KMS-11 (cell line): ENCODE measurements around the gene HSBP1L1.

ENCODE experiments used
- H2AFZ ChIP-seq: fragments of 200-600 bp; sonication (generic); 2 replicates; pipeline ENCODE4 v1.6.1; 2016; ENCODE audit warnings: antibody characterized with exemption, mixed run types, low read depth
- H3K27ac ChIP-seq: fragments of 200-600 bp; sonication (generic); 2 replicates; pipeline ENCODE4 v1.6.1; 2016; ENCODE audit warnings: mild to moderate bottlenecking, mixed run types
- H3K27me3 ChIP-seq: fragments of 200-600 bp; sonication (generic); 2 replicates; pipeline ENCODE4 v1.6.1; 2017; ENCODE audit warnings: mild to moderate bottlenecking, low read depth, mixed run types, moderate library complexity; ENCODE audit not compliant: insufficient read depth
- H3K36me3 ChIP-seq: fragments of 200-600 bp; sonication (generic); 2 replicates; pipeline ENCODE4 v1.6.1; 2017; ENCODE audit warnings: mild to moderate bottlenecking, mixed run types; ENCODE audit not compliant: insufficient read depth
- H3K4me1 ChIP-seq: fragments of 200-600 bp; sonication (generic); 2 replicates; pipeline ENCODE4 v1.6.1; 2016; ENCODE audit warnings: mild to moderate bottlenecking, low read depth, mixed run types; ENCODE audit not compliant: poor library complexity, severe bottlenecking
- H3K4me2 ChIP-seq: fragments of 200-600 bp; sonication (generic); 2 replicates; pipeline ENCODE4 v1.7.0; 2016; ENCODE audit warnings: mild to moderate bottlenecking, mixed run types
- H3K4me3 ChIP-seq: fragments of 200-600 bp; sonication (generic); IDR thresholded peaks from 2 replicates; pipeline ENCODE4 v1.6.1; 2017; ENCODE audit warnings: low read depth, low read length, mixed read lengths; ENCODE audit not compliant: insufficient read depth
- H3K79me2 ChIP-seq: fragments of 200-600 bp; sonication (generic); 2 replicates; pipeline ENCODE4 v1.6.1; 2016; ENCODE audit warnings: low read depth, mixed run types; ENCODE audit not compliant: insufficient read depth
- H3K9ac ChIP-seq: fragments of 200-600 bp; sonication (generic); 2 replicates; pipeline ENCODE4 v1.6.1; 2016; ENCODE audit warnings: mild to moderate bottlenecking, mixed run types
- H4K20me1 ChIP-seq: fragments of 200-600 bp; sonication (generic); 2 replicates; pipeline ENCODE4 v1.6.1; 2016; ENCODE audit warnings: mild to moderate bottlenecking, mixed run types; ENCODE audit not compliant: insufficient read depth
- CTCF ChIP-seq: fragments of 200-600 bp; sonication (generic); conservative IDR thresholded peaks from 2 replicates; pipeline ENCODE4 v1.6.1; 2017; ENCODE audit warnings: low read depth, mild to moderate bottlenecking, antibody characterized with exemption, low read length, moderate library complexity, mixed read lengths

Gene HSBP1L1

DNA sequence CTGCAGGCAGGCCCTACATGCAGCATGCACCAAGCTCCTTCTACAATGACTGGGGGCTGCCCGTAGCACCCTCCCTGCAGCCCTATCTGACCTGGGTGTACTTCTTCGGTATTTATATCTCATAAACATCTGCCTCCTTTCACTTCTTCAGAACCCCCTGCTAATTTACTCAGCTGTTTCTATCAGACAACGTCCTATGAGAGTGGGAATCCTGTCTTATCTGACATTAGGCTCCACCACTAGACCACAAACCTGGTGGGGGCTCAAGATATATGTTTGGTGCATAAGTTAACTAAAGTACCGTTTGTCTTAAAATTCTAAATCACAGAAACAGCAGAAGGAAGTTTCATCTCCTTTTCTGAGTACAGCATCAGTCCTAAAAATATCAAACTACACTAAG, 10.6 kb downstream of the HSBP1L1 start:
- Histone ChIP-seq H3K4me1 (no peaks in the 10 kb centered on the region), H3K36me3 (peaks cover 15% of the 10 kb centered on the region; the same call in 1 of the 2 replicates), H3K27ac (no peak overlapping the region), H2AFZ (no peak overlapping the region), H3K4me3 (no peak overlapping the region), H3K79me2 (peaks cover 74% of the 10 kb centered on the region), H4K20me1 (peaks cover 17% of the 10 kb centered on the region; the same call in 1 of the 2 replicates), H3K9ac (no peak overlapping the region), H3K4me2 (no peak overlapping the region), H3K27me3 (no peaks in the 10 kb centered on the region)
- TF ChIP-seq CTCF: no peak

DNA sequence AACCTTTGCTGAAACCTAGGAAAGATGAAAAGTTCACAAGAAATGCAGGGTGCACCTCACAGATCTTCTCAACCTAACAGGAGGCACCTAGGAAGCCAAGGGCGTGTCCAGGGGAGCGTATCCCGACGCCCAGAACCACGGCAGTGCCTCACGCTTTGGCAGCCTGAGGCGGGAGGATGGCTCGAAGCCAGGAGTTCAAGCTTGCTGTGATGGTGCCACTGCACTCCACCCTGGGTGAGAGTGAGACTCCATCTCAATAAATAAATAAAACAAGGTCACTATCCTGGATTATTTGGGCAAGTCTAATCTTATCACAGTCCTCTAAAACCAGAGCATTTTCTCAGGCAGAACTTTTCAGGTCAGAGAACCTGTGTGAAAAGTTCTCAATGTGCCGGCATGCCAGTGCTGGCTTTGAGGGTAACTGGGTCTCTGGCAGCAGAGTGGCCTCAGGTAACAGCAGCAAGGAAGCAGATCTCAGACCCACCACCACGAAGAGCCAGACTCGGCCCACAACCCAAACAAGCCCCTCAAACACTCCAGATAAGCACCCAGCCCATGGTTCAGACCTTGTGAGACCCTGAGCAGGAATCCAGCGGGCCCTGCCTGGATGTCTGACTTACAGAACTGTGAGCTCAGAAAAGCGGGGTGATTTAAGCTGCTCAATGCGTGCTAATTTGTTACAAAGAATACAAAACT, 11.7 kb downstream of the HSBP1L1 start:
- H3K27me3 ChIP-seq: no peaks in the 10 kb centered on the region
- no peak overlapping the region for H3K4me3 ChIP-seq
- peaks cover 28% of the 10 kb centered on the region; the same call in 1 of the 2 replicates for H4K20me1 ChIP-seq
- no peak for TF ChIP-seq CTCF
- peaks cover 15% of the 10 kb centered on the region; the same call in 1 of the 2 replicates for H3K36me3 ChIP-seq
- no peak overlapping the region for H2AFZ ChIP-seq
- H3K4me1 ChIP-seq: no peaks in the 10 kb centered on the region
- H3K4me2 ChIP-seq: no peak overlapping the region
- no peak overlapping the region for H3K9ac ChIP-seq
- H3K79me2 ChIP-seq: peaks cover 85% of the 10 kb centered on the region
- no peak overlapping the region for H3K27ac ChIP-seq

DNA sequence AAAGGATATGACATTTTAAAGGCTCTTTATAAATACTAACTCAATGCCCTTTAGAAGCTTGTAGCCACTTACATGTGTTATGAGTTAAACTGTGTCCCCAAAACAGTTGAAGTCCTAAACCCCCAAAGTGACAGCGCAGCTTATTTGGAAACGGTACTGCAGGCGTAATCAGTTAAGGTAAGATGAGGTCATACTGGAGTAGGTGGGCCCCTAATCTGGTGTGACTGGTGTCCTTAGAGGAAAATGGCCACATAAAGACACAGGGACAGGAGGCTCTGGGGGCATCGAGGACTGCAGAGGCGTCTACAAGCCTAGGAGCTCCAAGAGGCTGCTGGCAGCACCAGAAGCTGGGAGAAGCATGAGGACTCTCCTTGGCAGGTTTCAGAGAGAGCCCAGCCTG, 15.4 kb downstream of the HSBP1L1 start:
- Histone ChIP-seq H3K4me1 (peaks cover 5% of the 10 kb centered on the region), H3K27ac (no peak overlapping the region), H3K4me3 (no peak overlapping the region), H3K36me3 (peaks cover 6% of the 10 kb centered on the region; the same call in 1 of the 2 replicates), H3K27me3 (no peaks in the 10 kb centered on the region), H2AFZ (no peak overlapping the region), H4K20me1 (peaks cover 60% of the 10 kb centered on the region), H3K79me2 (peaks cover 100% of the 10 kb centered on the region), H3K4me2 (no peak overlapping the region), H3K9ac (no peak overlapping the region)
- no peak for TF ChIP-seq CTCF

- Histone ChIP-seq H3K4me3 (no peak overlapping the region), H3K27me3 (no peaks in the 10 kb centered on the region), H3K9ac (no peak overlapping the region), H4K20me1 (peaks cover 60% of the 10 kb centered on the region), H2AFZ (no peak overlapping the region), H3K36me3 (peaks cover 6% of the 10 kb centered on the region; the same call in 1 of the 2 replicates), H3K27ac (no peak overlapping the region), H3K4me1 (peaks cover 9% of the 10 kb centered on the region), H3K4me2 (no peak overlapping the region), H3K79me2 (peaks cover 100% of the 10 kb centered on the region)
- TF ChIP-seq CTCF: no peak
These were observed 16.1 kb downstream of the HSBP1L1 start for GRCh38 chr18:79980585-79980984.
